HEK293 (cell line): ENCODE results near the gene NDOR1.

Experiments used
- BCL6B ChIP-seq: fragments of 450-650 bp; formaldehyde crosslinking; IDR thresholded peaks from 2 replicates; pipeline ENCODE4 v1.5.1; 2017; ENCODE audit warnings: missing biosample characterization, missing genetic modification characterization
- KLF10 ChIP-seq: fragments of 450-650 bp; IDR thresholded peaks from 2 replicates; pipeline ENCODE4 v1.5.1; 2018; ENCODE audit warnings: missing biosample characterization, mild to moderate bottlenecking, missing genetic modification characterization
- KLF9 ChIP-seq: fragments of 450-650 bp; formaldehyde crosslinking; IDR thresholded peaks from 2 replicates; pipeline ENCODE4 v1.5.1; 2016; ENCODE audit warnings: missing biosample characterization, missing genetic modification characterization, low read depth
- OSR2 ChIP-seq: fragments of 450-650 bp; formaldehyde crosslinking; IDR thresholded peaks from 2 replicates; pipeline ENCODE4 v1.5.1; 2016; ENCODE audit warnings: missing biosample characterization, missing genetic modification characterization
- PRDM1 ChIP-seq: fragments of 450-650 bp; formaldehyde crosslinking; IDR thresholded peaks from 2 replicates; pipeline ENCODE4; 2016; ENCODE audit warnings: missing biosample characterization, missing genetic modification characterization
- PRDM10 ChIP-seq: fragments of 450-650 bp; formaldehyde crosslinking; IDR thresholded peaks from 2 replicates; pipeline ENCODE4 v1.5.1; 2016; ENCODE audit warnings: missing biosample characterization, missing genetic modification characterization
- PRDM4 ChIP-seq: fragments of 450-650 bp; formaldehyde crosslinking; IDR thresholded peaks from 2 replicates; pipeline ENCODE4 v1.5.1; 2017; ENCODE audit warnings: missing biosample characterization, missing genetic modification characterization
- YY1 ChIP-seq: fragments of 450-650 bp; formaldehyde crosslinking; IDR thresholded peaks from 2 replicates; pipeline ENCODE4 v1.5.1; 2018; ENCODE audit warnings: missing biosample characterization, missing genetic modification characterization
- ZBTB10 ChIP-seq: fragments of 450-650 bp; formaldehyde crosslinking; IDR thresholded peaks from 2 replicates; pipeline ENCODE4 v1.5.1; 2016; ENCODE audit warnings: missing biosample characterization, missing genetic modification characterization
- ZBTB20 ChIP-seq: fragments of 450-650 bp; formaldehyde crosslinking; IDR thresholded peaks from 2 replicates; pipeline ENCODE4 v1.5.1; 2016; ENCODE audit warnings: missing biosample characterization, missing genetic modification characterization
- ZBTB6 ChIP-seq: fragments of 450-650 bp; formaldehyde crosslinking; IDR thresholded peaks from 2 replicates; pipeline ENCODE4 v1.5.1; 2017; ENCODE audit warnings: missing biosample characterization, missing genetic modification characterization
- ZFP41 ChIP-seq: fragments of 450-650 bp; formaldehyde crosslinking; IDR thresholded peaks from 2 replicates; pipeline ENCODE4 v1.5.1; 2016; ENCODE audit warnings: missing biosample characterization, missing genetic modification characterization, borderline replicate concordance
- ZFP69B ChIP-seq: fragments of 450-650 bp; formaldehyde crosslinking; IDR thresholded peaks from 2 replicates; pipeline ENCODE4 v1.5.1; 2016; ENCODE audit warnings: missing biosample characterization, missing genetic modification characterization
- ZNF132 ChIP-seq: fragments of 450-650 bp; formaldehyde crosslinking; IDR thresholded peaks from 2 replicates; pipeline ENCODE4 v1.5.1; 2017; ENCODE audit warnings: missing biosample characterization, missing genetic modification characterization, borderline replicate concordance
- ZNF155 ChIP-seq: fragments of 450-650 bp; formaldehyde crosslinking; IDR thresholded peaks from 2 replicates; pipeline ENCODE4 v1.5.1; 2016; ENCODE audit warnings: missing biosample characterization, missing genetic modification characterization
- ZNF16 ChIP-seq: fragments of 450-650 bp; formaldehyde crosslinking; IDR thresholded peaks from 2 replicates; pipeline ENCODE4 v1.5.1; 2016; ENCODE audit warnings: low read depth, missing biosample characterization, missing genetic modification characterization
- ZNF266 ChIP-seq: fragments of 450-650 bp; formaldehyde crosslinking; IDR thresholded peaks from 2 replicates; pipeline ENCODE4 v1.5.1; 2016; ENCODE audit warnings: missing biosample characterization, missing genetic modification characterization, low read depth
- ZNF335 ChIP-seq: fragments of 450-650 bp; formaldehyde crosslinking; conservative IDR thresholded peaks from 2 replicates; pipeline ENCODE4 v1.5.1; 2016; ENCODE audit warnings: missing biosample characterization, missing genetic modification characterization
- ZNF341 ChIP-seq: fragments of 450-650 bp; formaldehyde crosslinking; IDR thresholded peaks from 2 replicates; pipeline ENCODE4; 2016; ENCODE audit warnings: low read depth, missing biosample characterization, missing genetic modification characterization
- ZNF350 ChIP-seq: fragments of 450-650 bp; formaldehyde crosslinking; IDR thresholded peaks from 2 replicates; pipeline ENCODE4 v1.5.0; 2017; ENCODE audit warnings: missing biosample characterization, mild to moderate bottlenecking, missing genetic modification characterization
- ZNF398 ChIP-seq: fragments of 450-650 bp; formaldehyde crosslinking; IDR thresholded peaks from 2 replicates; pipeline ENCODE4 v1.5.1; 2017; ENCODE audit warnings: missing biosample characterization, missing genetic modification characterization
- ZNF404 ChIP-seq: fragments of 450-650 bp; formaldehyde crosslinking; IDR thresholded peaks from 2 replicates; pipeline ENCODE4 v1.5.1; 2017; ENCODE audit warnings: missing biosample characterization, missing genetic modification characterization
- ZNF426 ChIP-seq: fragments of 450-650 bp; formaldehyde crosslinking; IDR thresholded peaks from 2 replicates; pipeline ENCODE4 v1.5.1; 2017; ENCODE audit warnings: missing biosample characterization, missing genetic modification characterization, mild to moderate bottlenecking, inconsistent platforms, moderate library complexity
- ZNF433 ChIP-seq: fragments of 450-650 bp; formaldehyde crosslinking; IDR thresholded peaks from 2 replicates; pipeline ENCODE4 v1.5.1; 2016; ENCODE audit warnings: missing biosample characterization, missing genetic modification characterization, low read depth
- ZNF624 ChIP-seq: fragments of 450-650 bp; formaldehyde crosslinking; IDR thresholded peaks from 2 replicates; pipeline ENCODE4 v1.5.1; 2017; ENCODE audit warnings: missing biosample characterization, missing genetic modification characterization
- ZNF707 ChIP-seq: fragments of 450-650 bp; formaldehyde crosslinking; IDR thresholded peaks from 2 replicates; pipeline ENCODE4 v1.5.1; 2016; ENCODE audit warnings: missing biosample characterization, missing genetic modification characterization

Gene NDOR1

GRCh38 chr9:137205126-137206069 lies at the start of gene NDOR1, which contains the start of gene TMEM203 (continued):
- TF ChIP-seq ZNF398 (tag by site-specific recombination) = no peak
- TF ChIP-seq ZBTB6 = no peak
- 0 out of 2 replicates have a peak, but pooled peaks have one; percentile 9 for TF ChIP-seq ZNF341 (tag by site-specific recombination)
- no peak for TF ChIP-seq ZBTB10
- no peak for TF ChIP-seq ZNF155 (tag by site-specific recombination)
- no peak for TF ChIP-seq ZFP69B (tag by site-specific recombination)
- no peak for TF ChIP-seq ZNF350
- TF ChIP-seq PRDM4 (tag by site-specific recombination) = no peak
- no peak for TF ChIP-seq ZNF624
- TF ChIP-seq ZBTB20 (tag by site-specific recombination) = peak; percentile 42; the same call in 1 of the 2 replicates
- no peak for TF ChIP-seq ZNF707
- peak; percentile 72; the same call in 1 of the 2 replicates for TF ChIP-seq KLF10 (tag by site-specific recombination)
- TF ChIP-seq KLF9 (tag by site-specific recombination) = 0 out of 2 replicates have a peak, but pooled peaks have one; percentile 18
- TF ChIP-seq ZNF16 (tag by site-specific recombination) = no peak
- no peak for TF ChIP-seq PRDM1
- TF ChIP-seq OSR2 (tag by site-specific recombination) = no peak
- no peak for TF ChIP-seq ZNF426
- no peak for TF ChIP-seq ZNF433 (tag by site-specific recombination)
- no peak for TF ChIP-seq ZFP41 (tag by site-specific recombination)
- no peak for TF ChIP-seq BCL6B (tag by site-specific recombination)
- TF ChIP-seq ZNF132 = no peak
- peak; percentile 90 for TF ChIP-seq YY1 (tag by site-specific recombination)
- no peak for TF ChIP-seq ZNF266
- peak; percentile 52 for TF ChIP-seq PRDM10 (tag by site-specific recombination)
- TF ChIP-seq ZNF335 (tag by site-specific recombination) = peak; percentile 86
- no peak for TF ChIP-seq ZNF404 (tag by site-specific recombination)
